BJ (cell line): ENCODE data around the gene THAP3. TPM values are rescaled to one million over a fixed set of nuclear protein-coding genes. Genes with fewer than 3 reads are reported as not detected.

Experiments used
- CTCF ChIA-PET: fragments of 350-600 bp; formaldehyde crosslinking; extraction: SDS; loops from one replicate; lab custom pipeline; 2021; ENCODE audit warnings: antibody characterized with exemption, inconsistent platforms; lab: Yijun Ruan, JAX
- POLR2A ChIA-PET: fragments of 300-600 bp; sonication (Branson Sonifier 250); formaldehyde crosslinking; extraction: SDS; loops from one replicate; lab custom pipeline; 2021; ENCODE audit warnings: antibody characterized with exemption; lab: Charles Lee
- DNase-seq: peaks from one replicate; pipeline ENCODE4 v3.0.0-alpha.2; 2011; ENCODE audit warnings: low read depth
- H3K27me3 ChIP-seq: 2 replicates; pipeline ENCODE4 v1.6.0; 2011; ENCODE audit warnings: low read length; ENCODE audit not compliant: control insufficient read depth, insufficient read depth
- H3K36me3 ChIP-seq: 2 replicates; pipeline ENCODE4 v1.5.1; 2011; ENCODE audit warnings: low read length; ENCODE audit not compliant: control insufficient read depth, insufficient read depth
- H3K4me3 ChIP-seq: 2 replicates; pipeline ENCODE4 v1.5.1; 2011; ENCODE audit warnings: low read depth, mild to moderate bottlenecking, control low read depth, low read length
- CTCF ChIP-seq: IDR thresholded peaks from 2 replicates; pipeline ENCODE4 v1.5.1; 2011; ENCODE audit warnings: low read depth, mild to moderate bottlenecking, control low read depth, inconsistent platforms, low read length, moderate library complexity; ENCODE audit not compliant: insufficient read depth
- polyA plus RNA-seq: library from polyadenylated mRNA; depleted of rRNA; stranded (reverse); fragments of >200 nt; gene quantifications from 2 replicates; pipeline ENCODE4 v1.2.3, GENCODE V29; 2011

Gene THAP3
- polyA plus RNA-seq, 1 experiment: 12.5 TPM

GRCh38 chr1:6587261-6588005 lies 37.2 kb upstream of the THAP3 start:
- no peak for TF ChIP-seq CTCF
- H3K27me3 ChIP-seq: no peaks in the 10 kb centered on the region
- H3K36me3 ChIP-seq: peaks cover 22% of the 10 kb centered on the region
- POLR2A ChIA-PET: no interaction called here
- DNase-seq: no peak
- no peak overlapping the region for H3K4me3 ChIP-seq
- CTCF ChIA-PET: interaction anchor here (1.0 kb wide), 1 partner anchor 59 kb away, joined by 5 read pairs; no protein-coding TSS in a partner anchor

GRCh38 chr1:6588128-6588892 lies 36.4 kb upstream of the THAP3 start:
- no peaks in the 10 kb centered on the region for H3K27me3 ChIP-seq
- TF ChIP-seq CTCF: no peak
- ChIA-PET POLR2A (no interaction called here), CTCF (interaction anchor here (1.0 to 1.6 kb wide), 2 partner anchors 8 to 58 kb away, joined by 5 read pairs; no protein-coding TSS in a partner anchor)
- DNase-seq: no peak
- no peak overlapping the region for H3K4me3 ChIP-seq
- peaks cover 28% of the 10 kb centered on the region for H3K36me3 ChIP-seq

GRCh38 chr1:6588893-6589520 lies 35.7 kb upstream of the THAP3 start:
- TF ChIP-seq CTCF: no peak
- POLR2A ChIA-PET: no interaction called here
- no peak for DNase-seq
- Histone ChIP-seq H3K4me3 (no peak overlapping the region), H3K27me3 (no peaks in the 10 kb centered on the region), H3K36me3 (peaks cover 34% of the 10 kb centered on the region)
- CTCF ChIA-PET: interaction anchor here (0.8 to 1.6 kb wide), 2 partner anchors 8 to 9 kb away, joined by 3 to 5 read pairs; no protein-coding TSS in a partner anchor

- DNase-seq: no peak
- peaks cover 38% of the 10 kb centered on the region for H3K36me3 ChIP-seq
Observed at GRCh38 chr1:6590046-6590445, 34.6 kb upstream of the THAP3 start.

More at GRCh38 chr1:6590046-6590445, 34.6 kb upstream of the THAP3 start:
- no peaks in the 10 kb centered on the region for H3K27me3 ChIP-seq
- TF ChIP-seq CTCF: no peak
- H3K4me3 ChIP-seq: no peak overlapping the region
- POLR2A ChIA-PET: no interaction called here
- CTCF ChIA-PET: interaction anchor here (1.6 kb wide), 1 partner anchor 10 kb away, joined by 5 read pairs; no protein-coding TSS in a partner anchor
